HepG2 (cell line): ENCODE data around the gene LRRFIP2. TPM values are rescaled to one million over a fixed set of nuclear protein-coding genes. Genes with fewer than 3 reads are reported as not detected.

ENCODE experiments used
- FIP1L1 ChIP-seq: fragments of 200-400 bp; formaldehyde crosslinking; IDR thresholded peaks from 2 replicates; pipeline ENCODE4 v1.6.1; 2018; ENCODE audit warnings: low read depth, mild to moderate bottlenecking, low read length, moderate library complexity, borderline replicate concordance; ENCODE audit not compliant: insufficient read depth
- HNF4G ChIP-seq, 2 experiments: sonication (generic) in 1 of 2; formaldehyde crosslinking in 1 of 2; IDR thresholded peaks; 2 replicates each; pipeline versions ENCODE4 v1.4.0 to v1.6.1; 2011 to 2020; ENCODE audit warnings: borderline replicate concordance in 2 of 2, low read depth in 2 of 2, mild to moderate bottlenecking in 2 of 2, low read length in 1 of 2, missing genetic modification reagents in 1 of 2, moderate library complexity in 1 of 2
- LCORL ChIP-seq, 2 experiments: fragments of 450-650 bp in 1 of 2; sonication (generic) in 1 of 2; formaldehyde crosslinking in 1 of 2; IDR thresholded peaks; 2 replicates each; pipeline versions ENCODE4 v1.5.0 to v1.6.1; 2017 to 2020; ENCODE audit warnings: antibody characterized with exemption in 1 of 2, missing genetic modification reagents in 1 of 2
- PCBP2 ChIP-seq: fragments of 200-400 bp; formaldehyde crosslinking; optimal IDR thresholded peaks from 2 replicates; pipeline ENCODE3; 2018; ENCODE audit warnings: low read length, low read depth; ENCODE audit not compliant: poor library complexity, severe bottlenecking
- PLRG1 ChIP-seq: fragments of 450-650 bp; conservative IDR thresholded peaks from 2 replicates; pipeline ENCODE4 v1.6.1; 2016
- SMAD3 ChIP-seq: sonication (generic); formaldehyde crosslinking; IDR thresholded peaks from 2 replicates; pipeline ENCODE4 v1.4.0; 2020; ENCODE audit warnings: missing genetic modification reagents
- ZNF17 ChIP-seq: sonication (generic); formaldehyde crosslinking; IDR thresholded peaks from 2 replicates; pipeline ENCODE4 v1.5.0; 2020; ENCODE audit warnings: mild to moderate bottlenecking, missing genetic modification reagents
- ZNF562 ChIP-seq: sonication (generic); formaldehyde crosslinking; IDR thresholded peaks from 2 replicates; pipeline ENCODE4 v1.8.0; 2022; ENCODE audit warnings: missing genetic modification reagents, borderline replicate concordance
- ZNF629 ChIP-seq: sonication (generic); formaldehyde crosslinking; conservative IDR thresholded peaks from 2 replicates; pipeline ENCODE4 v1.5.0; 2020; ENCODE audit warnings: missing genetic modification reagents
- ZNF768 ChIP-seq: sonication (generic); formaldehyde crosslinking; IDR thresholded peaks from 2 replicates; pipeline ENCODE4 v1.4.0; 2020; ENCODE audit warnings: missing genetic modification reagents
- polyA plus RNA-seq, 8 experiments: library from polyadenylated mRNA; depleted of rRNA in 3 of 8; stranded (reverse) in 7 of 8; unstranded in 1 of 8; fragments of >200 nt; fragmentation: Illumina TruSeq in 4 of 8; extraction: Trizol in 4 of 8; gene quantifications; 2 replicates each; pipeline versions ENCODE4 v1.2.1 to v1.2.3, GENCODE V29; 2011 to 2016; ENCODE audit warnings: low read depth in 4 of 8, missing spikeins in 1 of 8, mixed read lengths in 1 of 8; ENCODE audit not compliant: insufficient read depth in 1 of 8
- total RNA-seq, 5 experiments: library from RNA; depleted of rRNA; stranded (reverse); fragments of >200 nt; fragmentation: Illumina TruSeq; extraction: Trizol; gene quantifications; 2 replicates each; pipeline ENCODE4 v1.2.3, GENCODE V29; 2016; ENCODE audit warnings: low read depth in 1 of 5
- TF ChIP-seq, protein P1 (sequence below): sonication (generic); formaldehyde crosslinking; IDR thresholded peaks from 2 replicates; pipeline ENCODE4 v1.5.0; 2020; ENCODE audit warnings: missing genetic modification reagents
- TF ChIP-seq, protein P2 (sequence below): sonication (generic); formaldehyde crosslinking; IDR thresholded peaks from 2 replicates; pipeline ENCODE4 v1.4.0; 2020; ENCODE audit warnings: missing genetic modification reagents
- TF ChIP-seq, protein P3 (sequence below): sonication (generic); formaldehyde crosslinking; IDR thresholded peaks from 2 replicates; pipeline ENCODE4 v1.4.0; 2020; ENCODE audit warnings: missing genetic modification reagents
- TF ChIP-seq, protein P4 (sequence below): sonication (generic); formaldehyde crosslinking; IDR thresholded peaks from 2 replicates; pipeline ENCODE4 v1.4.0; 2020; ENCODE audit warnings: missing genetic modification reagents
- TF ChIP-seq, protein P5 (sequence below): IDR thresholded peaks from 2 replicates; pipeline ENCODE4 v1.6.1; 2018; ENCODE audit warnings: missing genetic modification reagents, mild to moderate bottlenecking, missing compliant biosample characterization
- TF ChIP-seq, protein P6 (sequence below): sonication (generic); formaldehyde crosslinking; IDR thresholded peaks from 2 replicates; pipeline ENCODE4 v1.4.0; 2020; ENCODE audit warnings: mild to moderate bottlenecking, missing genetic modification reagents, borderline replicate concordance
- TF ChIP-seq, protein P7 (sequence below): sonication (generic); formaldehyde crosslinking; IDR thresholded peaks from 2 replicates; pipeline ENCODE4 v1.5.0; 2020; ENCODE audit warnings: missing genetic modification reagents

Gene LRRFIP2
- total and polyA plus RNA-seq, 2 of the 13 experiments (the other 11 are each of a cell fraction or from before 2014, with no cell fraction given), result 13.5 to 32.2 TPM

DNA sequence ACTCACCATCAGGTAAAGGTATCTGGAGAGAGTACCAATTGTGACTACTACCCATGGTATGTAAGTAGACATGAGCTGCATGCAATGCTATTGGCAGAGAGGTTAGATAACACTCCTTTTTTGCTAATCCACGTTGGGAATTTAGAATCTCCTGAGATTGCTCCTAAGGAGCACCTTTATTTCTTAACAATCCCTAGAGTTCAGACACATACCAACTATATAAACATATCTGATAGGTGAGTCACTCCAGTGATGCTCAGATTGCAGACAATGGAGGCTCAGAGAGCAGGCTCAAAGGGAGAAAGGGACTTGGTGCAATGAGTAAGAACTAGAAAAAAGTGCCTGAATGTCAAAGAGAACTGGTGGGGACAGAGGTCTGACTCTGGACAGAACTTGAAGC lies 47.0 kb upstream of the LRRFIP2 start (continued):
- TF ChIP-seq FIP1L1 (no peak), ZNF768 (no peak), LCORL (IDR thresholded peaks at IDR 0.05) (no peak), LCORL (CRISPR knock-in tag; IDR thresholded peaks at IDR 0.05) (0 out of 2 replicates have a peak, but pooled peaks have one; percentile 35), ZNF629 (no peak), PCBP2 (no peak), PLRG1 (no peak), HNF4G (IDR thresholded peaks at IDR 0.05; ENCODE audit: borderline replicate concordance, low read depth, low read length) (no peak), HNF4G (CRISPR knock-in tag; IDR thresholded peaks at IDR 0.05; ENCODE audit: borderline replicate concordance, low read depth) (no peak), SMAD3 (no peak), ZNF17 (CRISPR knock-in tag) (no peak), ZNF562 (CRISPR knock-in tag) (no peak)
- TF ChIP-seq, protein P1, sequence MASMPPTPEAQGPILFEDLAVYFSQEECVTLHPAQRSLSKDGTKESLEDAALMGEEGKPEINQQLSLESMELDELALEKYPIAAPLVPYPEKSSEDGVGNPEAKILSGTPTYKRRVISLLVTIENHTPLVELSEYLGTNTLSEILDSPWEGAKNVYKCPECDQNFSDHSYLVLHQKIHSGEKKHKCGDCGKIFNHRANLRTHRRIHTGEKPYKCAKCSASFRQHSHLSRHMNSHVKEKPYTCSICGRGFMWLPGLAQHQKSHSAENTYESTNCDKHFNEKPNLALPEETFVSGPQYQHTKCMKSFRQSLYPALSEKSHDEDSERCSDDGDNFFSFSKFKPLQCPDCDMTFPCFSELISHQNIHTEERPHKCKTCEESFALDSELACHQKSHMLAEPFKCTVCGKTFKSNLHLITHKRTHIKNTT (CRISPR knock-in tag), result no peak
- TF ChIP-seq, protein P2, sequence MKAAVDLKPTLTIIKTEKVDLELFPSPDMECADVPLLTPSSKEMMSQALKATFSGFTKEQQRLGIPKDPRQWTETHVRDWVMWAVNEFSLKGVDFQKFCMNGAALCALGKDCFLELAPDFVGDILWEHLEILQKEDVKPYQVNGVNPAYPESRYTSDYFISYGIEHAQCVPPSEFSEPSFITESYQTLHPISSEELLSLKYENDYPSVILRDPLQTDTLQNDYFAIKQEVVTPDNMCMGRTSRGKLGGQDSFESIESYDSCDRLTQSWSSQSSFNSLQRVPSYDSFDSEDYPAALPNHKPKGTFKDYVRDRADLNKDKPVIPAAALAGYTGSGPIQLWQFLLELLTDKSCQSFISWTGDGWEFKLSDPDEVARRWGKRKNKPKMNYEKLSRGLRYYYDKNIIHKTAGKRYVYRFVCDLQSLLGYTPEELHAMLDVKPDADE, result no peak
- TF ChIP-seq, protein P3, sequence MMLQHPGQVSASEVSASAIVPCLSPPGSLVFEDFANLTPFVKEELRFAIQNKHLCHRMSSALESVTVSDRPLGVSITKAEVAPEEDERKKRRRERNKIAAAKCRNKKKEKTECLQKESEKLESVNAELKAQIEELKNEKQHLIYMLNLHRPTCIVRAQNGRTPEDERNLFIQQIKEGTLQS, result 0 out of 2 replicates have a peak, but pooled peaks have one; percentile 55
- TF ChIP-seq, protein P4, sequence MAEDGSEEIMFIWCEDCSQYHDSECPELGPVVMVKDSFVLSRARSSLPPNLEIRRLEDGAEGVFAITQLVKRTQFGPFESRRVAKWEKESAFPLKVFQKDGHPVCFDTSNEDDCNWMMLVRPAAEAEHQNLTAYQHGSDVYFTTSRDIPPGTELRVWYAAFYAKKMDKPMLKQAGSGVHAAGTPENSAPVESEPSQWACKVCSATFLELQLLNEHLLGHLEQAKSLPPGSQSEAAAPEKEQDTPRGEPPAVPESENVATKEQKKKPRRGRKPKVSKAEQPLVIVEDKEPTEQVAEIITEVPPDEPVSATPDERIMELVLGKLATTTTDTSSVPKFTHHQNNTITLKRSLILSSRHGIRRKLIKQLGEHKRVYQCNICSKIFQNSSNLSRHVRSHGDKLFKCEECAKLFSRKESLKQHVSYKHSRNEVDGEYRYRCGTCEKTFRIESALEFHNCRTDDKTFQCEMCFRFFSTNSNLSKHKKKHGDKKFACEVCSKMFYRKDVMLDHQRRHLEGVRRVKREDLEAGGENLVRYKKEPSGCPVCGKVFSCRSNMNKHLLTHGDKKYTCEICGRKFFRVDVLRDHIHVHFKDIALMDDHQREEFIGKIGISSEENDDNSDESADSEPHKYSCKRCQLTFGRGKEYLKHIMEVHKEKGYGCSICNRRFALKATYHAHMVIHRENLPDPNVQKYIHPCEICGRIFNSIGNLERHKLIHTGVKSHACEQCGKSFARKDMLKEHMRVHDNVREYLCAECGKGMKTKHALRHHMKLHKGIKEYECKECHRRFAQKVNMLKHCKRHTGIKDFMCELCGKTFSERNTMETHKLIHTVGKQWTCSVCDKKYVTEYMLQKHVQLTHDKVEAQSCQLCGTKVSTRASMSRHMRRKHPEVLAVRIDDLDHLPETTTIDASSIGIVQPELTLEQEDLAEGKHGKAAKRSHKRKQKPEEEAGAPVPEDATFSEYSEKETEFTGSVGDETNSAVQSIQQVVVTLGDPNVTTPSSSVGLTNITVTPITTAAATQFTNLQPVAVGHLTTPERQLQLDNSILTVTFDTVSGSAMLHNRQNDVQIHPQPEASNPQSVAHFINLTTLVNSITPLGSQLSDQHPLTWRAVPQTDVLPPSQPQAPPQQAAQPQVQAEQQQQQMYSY, result no peak
- TF ChIP-seq, protein P5, sequence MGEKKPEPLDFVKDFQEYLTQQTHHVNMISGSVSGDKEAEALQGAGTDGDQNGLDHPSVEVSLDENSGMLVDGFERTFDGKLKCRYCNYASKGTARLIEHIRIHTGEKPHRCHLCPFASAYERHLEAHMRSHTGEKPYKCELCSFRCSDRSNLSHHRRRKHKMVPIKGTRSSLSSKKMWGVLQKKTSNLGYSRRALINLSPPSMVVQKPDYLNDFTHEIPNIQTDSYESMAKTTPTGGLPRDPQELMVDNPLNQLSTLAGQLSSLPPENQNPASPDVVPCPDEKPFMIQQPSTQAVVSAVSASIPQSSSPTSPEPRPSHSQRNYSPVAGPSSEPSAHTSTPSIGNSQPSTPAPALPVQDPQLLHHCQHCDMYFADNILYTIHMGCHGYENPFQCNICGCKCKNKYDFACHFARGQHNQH (CRISPR knock-in tag), result no peak
- TF ChIP-seq, protein P6, sequence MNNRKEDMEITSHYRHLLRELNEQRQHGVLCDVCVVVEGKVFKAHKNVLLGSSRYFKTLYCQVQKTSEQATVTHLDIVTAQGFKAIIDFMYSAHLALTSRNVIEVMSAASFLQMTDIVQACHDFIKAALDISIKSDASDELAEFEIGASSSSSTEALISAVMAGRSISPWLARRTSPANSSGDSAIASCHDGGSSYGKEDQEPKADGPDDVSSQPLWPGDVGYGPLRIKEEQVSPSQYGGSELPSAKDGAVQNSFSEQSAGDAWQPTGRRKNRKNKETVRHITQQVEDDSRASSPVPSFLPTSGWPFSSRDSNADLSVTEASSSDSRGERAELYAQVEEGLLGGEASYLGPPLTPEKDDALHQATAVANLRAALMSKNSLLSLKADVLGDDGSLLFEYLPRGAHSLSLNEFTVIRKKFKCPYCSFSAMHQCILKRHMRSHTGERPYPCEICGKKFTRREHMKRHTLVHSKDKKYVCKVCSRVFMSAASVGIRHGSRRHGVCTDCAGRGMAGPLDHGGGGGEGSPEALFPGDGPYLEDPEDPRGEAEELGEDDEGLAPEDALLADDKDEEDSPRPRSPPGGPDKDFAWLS (CRISPR knock-in tag), result no peak
- TF ChIP-seq, protein P7, sequence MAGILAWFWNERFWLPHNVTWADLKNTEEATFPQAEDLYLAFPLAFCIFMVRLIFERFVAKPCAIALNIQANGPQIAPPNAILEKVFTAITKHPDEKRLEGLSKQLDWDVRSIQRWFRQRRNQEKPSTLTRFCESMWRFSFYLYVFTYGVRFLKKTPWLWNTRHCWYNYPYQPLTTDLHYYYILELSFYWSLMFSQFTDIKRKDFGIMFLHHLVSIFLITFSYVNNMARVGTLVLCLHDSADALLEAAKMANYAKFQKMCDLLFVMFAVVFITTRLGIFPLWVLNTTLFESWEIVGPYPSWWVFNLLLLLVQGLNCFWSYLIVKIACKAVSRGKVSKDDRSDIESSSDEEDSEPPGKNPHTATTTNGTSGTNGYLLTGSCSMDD (CRISPR knock-in tag), result no peak
